Stimulated activated CD8-positive, alpha-beta memory T cell treated with anti-CD3 and anti-CD28 coated beads, Interleukin-12 subunit alpha, Interleukin-12 subunit beta, amount 100 ng/mL, for 24 hours (primary cell): ENCODE results near the gene OBSCN.
A peak's percentile ranks its signal among the peaks of the same experiment; 100 is the strongest.

ENCODE experiments used
- DNase-seq: peaks from one replicate; pipeline ENCODE4 v3.0.0-alpha.2; 2020; ENCODE audit errors: extremely low read depth

The OBSCN gene, protein sequence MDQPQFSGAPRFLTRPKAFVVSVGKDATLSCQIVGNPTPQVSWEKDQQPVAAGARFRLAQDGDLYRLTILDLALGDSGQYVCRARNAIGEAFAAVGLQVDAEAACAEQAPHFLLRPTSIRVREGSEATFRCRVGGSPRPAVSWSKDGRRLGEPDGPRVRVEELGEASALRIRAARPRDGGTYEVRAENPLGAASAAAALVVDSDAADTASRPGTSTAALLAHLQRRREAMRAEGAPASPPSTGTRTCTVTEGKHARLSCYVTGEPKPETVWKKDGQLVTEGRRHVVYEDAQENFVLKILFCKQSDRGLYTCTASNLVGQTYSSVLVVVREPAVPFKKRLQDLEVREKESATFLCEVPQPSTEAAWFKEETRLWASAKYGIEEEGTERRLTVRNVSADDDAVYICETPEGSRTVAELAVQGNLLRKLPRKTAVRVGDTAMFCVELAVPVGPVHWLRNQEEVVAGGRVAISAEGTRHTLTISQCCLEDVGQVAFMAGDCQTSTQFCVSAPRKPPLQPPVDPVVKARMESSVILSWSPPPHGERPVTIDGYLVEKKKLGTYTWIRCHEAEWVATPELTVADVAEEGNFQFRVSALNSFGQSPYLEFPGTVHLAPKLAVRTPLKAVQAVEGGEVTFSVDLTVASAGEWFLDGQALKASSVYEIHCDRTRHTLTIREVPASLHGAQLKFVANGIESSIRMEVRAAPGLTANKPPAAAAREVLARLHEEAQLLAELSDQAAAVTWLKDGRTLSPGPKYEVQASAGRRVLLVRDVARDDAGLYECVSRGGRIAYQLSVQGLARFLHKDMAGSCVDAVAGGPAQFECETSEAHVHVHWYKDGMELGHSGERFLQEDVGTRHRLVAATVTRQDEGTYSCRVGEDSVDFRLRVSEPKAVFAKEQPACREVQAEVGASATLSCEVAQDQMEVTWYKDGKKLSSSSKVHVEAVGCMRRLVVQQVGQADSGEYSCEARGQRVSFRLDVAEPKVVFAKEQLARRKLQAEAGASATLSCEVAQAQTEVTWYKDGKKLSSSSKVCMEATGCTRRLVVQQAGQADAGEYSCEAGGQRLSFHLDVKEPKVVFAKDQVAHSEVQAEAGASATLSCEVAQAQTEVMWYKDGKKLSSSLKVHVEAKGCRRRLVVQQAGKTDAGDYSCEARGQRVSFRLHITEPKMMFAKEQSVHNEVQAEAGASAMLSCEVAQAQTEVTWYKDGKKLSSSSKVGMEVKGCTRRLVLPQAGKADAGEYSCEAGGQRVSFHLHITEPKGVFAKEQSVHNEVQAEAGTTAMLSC (N-terminal part only)

DNA sequence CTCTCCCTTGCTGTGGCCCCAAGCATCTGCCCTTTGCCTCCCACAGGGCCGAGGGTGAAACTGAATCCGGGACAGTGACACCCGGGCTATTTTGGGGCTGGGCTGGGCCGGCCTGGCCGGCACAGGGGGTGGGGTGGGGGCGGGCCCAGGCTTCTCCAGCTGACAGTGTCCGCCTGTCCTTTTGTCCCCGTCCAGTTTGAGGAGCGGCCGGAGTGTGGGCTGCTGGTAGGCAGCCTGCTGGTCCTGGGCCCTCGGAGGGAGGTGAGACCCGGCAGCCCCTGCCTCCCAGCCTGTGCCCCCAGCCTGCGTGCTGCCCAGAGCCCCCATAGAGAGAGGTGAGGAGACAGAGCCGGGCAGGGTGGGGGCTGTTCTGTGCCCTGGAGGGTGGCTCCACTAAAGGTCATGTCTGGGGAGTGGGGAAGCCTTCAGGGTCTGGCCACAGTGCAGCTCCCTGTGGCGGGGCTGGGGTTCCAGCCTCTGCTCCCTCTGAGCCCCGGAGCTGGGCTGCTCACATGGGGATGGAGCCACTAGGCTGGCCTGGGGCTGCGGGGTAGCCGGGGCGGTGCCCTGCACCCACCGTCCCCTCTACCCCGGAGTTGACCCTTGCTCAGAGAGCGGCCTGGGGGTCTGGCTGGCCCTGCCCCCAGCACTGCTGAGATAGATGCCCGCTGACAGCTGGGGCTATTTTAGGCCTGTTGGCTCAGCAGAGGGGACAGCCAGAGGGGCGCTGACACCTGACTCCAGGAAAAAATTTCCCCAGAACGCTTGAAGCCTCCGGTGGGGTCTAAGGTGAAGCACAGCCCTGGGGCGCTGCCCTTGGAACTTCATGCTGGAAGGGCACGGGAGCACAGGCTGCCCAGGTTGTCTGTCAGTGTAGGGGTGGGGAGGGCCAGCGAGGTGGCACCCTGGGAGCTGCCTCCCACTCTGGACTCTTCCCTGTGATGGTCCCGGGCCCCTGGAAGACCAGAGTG lies at the start of gene OBSCN:
Gene OBSCN (plus strand): TSS at position 194 of the 971 bp plus-strand sequence. CDS start 3,740 bp downstream, outside the sequence.
- no peak for DNase-seq

DNA sequence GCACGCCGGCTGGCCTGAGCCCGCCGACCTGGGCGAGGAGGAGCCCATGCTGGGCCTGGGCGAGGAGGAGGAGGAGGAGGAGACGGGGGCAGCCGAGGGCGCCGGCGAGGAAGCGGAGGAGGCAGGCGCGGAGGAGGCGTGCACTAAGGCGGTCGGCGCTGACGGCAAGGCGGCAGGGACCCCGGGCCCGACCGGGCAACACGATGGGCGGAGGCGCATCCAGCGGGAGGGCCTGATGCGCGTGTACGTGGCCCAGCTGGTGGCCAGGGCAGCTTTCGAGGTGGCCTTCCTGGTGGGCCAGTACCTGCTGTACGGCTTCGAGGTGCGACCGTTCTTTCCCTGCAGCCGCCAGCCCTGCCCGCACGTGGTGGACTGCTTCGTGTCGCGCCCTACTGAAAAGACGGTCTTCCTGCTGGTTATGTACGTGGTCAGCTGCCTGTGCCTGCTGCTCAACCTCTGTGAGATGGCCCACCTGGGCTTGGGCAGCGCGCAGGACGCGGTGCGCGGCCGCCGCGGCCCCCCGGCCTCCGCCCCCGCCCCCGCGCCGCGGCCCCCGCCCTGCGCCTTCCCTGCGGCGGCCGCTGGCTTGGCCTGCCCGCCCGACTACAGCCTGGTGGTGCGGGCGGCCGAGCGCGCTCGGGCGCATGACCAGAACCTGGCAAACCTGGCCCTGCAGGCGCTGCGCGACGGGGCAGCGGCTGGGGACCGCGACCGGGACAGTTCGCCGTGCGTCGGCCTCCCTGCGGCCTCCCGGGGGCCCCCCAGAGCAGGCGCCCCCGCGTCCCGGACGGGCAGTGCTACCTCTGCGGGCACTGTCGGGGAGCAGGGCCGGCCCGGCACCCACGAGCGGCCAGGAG lies 49.5 kb upstream of the OBSCN start:
- no peak for DNase-seq

DNA sequence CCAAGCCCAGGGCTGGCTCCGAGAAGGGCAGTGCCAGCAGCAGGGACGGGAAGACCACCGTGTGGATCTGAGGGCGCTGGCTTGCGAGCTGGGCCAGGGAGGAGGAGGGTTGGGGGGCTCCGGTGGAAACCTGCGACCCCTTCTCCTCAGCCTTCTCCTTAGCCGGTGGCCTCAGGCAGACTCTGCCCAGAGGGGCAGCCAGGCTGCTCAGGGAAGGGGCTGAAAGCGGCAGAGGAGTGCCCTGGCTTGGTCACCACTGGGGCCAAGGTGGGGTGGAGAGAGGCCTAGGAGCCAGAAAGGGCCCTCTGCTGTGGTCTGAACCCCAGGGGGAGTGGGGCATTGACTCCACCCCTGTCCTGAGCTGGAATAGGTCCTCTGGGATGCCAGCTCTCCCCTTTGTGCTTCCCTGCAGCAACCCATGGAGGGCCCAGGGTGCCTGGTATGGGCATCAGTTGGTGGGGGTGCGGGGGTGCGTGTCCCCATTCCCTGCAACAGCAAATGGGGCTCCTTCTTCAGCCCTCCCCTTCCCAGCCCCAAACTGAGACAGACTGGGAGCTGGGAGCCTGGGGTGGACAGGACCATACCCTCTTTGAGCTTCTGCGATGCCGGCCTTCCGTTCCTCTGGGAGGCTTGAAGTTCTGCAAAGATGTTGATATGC lies 48.7 kb upstream of the OBSCN start:
- DNase-seq: no peak

DNA sequence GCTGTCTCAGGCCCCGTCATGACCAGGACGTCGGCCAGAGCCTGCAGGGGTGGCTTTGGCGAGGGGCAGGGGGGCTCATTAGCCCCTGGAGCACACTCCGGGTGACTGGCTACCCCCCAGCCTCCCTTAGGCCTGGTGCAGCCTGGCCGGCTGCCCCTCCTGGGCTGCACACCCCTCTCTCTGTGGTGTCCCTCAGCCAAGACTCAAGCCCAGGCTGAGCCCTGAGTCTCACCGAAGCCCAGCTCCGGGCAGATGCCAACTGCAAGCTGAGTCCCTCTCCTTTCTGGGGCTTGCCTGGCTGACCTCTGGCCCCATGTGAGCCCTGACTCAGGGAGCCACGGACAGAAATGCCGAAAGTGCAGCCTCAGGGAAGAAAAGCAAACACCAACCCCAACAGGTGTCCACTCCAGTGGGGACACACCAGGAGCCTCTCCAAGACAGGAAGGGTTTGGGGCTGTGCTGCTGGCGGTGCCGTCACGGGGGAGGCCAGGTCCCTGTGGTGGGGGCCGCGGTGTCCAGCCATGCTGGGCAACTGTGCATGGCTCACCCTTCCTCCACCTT lies 47.6 kb upstream of the OBSCN start:
- DNase-seq: no peak

DNA sequence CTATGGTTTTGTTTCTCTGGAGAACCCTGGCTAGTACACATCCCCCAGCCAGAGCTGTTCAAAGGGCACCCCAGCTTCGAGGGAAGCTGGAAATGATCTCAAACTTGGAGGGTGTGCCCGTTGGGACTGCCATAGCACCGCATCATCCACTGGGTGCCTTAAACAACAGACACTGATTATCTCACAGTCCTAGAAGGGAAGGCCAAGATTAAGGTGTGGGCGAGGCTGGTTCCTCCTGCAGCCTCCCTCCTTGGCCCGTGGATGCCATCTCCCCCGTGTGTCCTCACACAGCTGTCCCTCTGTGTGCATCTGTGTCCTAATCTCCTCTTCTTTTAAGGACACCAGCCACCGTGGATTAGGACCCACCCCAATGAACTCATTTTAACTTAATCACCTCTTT lies 46.5 kb upstream of the OBSCN start:
- no peak for DNase-seq

DNA sequence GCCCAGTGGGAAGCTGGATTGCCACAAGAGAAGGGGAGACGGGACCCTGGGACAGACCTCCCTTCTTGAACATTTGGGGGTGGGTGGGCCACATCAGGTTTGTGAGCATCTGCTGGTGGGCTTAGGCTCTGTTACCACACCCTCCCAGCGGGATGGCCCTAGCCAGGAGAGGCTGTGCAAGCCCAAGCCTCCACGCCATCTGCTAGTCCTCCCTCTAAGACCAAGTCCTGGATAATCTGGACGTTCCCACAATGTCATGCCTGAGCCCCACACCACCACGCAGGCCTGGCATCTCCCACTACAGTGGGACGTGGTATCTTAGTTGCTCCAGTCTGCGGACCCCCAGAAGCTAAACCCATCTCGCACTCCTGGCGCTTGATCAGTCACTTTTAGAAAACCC lies 46.0 kb upstream of the OBSCN start:
- no peak for DNase-seq

DNA sequence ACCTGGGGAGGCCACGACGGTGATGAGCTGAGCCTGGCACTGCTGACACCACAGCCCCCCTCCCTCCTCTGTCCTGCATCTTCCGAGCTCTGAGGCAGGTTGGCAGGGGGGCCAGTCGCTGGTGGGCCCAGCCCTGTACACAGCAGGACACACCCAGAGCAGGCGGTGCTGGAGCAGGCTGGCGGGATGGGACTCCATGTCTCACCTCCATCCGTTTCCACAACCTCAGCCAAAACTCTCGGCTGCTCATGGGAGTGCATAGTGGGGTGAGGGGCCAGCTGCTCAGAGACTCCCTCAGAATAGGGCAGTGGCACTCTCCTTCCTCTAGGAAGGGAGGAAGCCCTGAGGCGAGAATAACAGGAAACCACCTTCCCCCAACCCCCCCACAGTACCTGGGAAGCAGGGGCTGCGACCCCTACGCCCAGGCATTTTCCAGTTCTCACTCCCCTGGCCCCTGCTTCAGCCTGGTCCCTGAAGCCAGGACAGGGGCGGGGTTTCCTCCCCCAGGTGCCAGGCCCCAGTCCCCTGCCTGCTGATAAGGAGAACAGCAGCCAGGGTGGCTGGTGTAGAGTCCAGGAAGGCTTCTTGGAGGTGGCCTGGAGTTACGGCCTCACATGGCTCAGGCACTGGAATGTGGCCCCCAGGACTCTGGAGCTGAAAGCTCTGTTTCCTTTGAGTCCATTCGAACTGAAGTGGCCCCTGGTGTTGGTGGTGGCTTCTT lies 45.4 kb upstream of the OBSCN start:
- no peak for DNase-seq

DNA sequence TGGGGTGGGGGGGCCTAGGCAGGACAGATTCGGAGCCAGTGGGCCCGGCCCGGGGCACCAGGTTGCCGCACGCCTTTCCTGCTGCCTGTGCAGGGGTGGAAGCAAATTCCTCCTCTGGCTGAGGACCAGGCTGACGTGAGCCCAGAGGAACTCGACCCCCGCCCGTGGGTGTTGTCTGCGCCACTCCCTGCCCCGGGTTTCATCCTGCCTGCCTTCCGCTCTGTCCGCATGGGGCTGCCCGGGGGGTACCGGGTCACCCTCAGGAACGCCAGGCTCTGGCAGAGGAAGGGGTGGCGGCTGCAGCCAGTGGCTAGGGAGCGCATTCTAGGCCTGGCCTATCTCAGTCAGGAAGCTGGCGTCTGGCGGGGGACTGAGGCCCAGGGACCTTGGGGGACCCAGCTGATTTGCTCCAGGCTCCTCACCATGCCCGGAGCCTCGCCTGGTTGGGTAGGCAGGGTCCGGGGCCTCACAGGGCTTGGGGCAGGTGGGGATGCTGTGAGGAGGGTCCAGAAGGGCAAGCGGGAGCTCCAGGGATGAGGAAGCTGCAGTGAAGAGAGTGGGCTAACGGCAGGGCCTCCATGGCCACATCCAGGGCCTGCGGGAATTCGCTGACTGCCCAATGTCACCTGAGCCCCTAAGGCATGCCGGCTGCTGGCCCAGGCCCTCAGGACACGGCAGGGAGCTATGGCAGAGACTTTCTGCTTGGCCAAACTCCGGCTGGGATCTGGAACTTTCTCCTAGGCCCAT lies 44.7 kb upstream of the OBSCN start:
- DNase-seq: no peak

DNA sequence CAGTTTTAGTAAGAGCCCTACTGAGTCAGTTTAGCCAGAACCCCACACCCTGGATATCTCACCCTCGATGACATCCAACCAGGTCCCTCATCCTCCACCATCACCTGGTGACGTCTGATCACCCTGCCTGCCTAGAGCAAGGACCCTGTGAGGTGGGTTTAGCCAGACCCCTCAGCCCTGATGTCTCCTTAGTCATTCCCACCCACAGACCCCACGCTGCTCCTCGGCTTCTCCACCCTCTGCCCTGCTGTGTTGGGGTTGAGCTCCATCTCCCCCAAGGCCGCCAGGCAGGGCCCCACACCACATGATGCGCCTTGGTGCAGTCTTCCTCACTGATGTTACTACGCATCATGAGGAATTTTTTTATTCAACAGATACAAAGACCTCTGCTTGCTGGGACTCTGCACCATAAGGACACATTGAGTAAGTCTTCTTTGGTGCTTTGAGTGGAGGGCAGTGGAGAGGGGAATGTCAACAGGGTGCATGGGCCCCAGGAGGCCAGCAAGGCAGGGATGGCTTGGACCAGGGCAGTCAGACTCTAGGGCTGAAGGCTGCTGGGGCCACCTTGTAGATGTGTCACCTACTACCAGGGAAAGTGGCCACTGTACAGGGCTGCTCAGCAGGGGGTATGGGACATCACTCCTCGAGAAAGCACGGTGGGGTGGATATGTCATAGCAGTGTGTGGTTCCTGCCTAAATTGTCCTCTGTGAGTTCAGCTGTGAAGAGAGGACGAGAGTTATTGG lies 43.9 kb upstream of the OBSCN start:
- DNase-seq: no peak

DNA sequence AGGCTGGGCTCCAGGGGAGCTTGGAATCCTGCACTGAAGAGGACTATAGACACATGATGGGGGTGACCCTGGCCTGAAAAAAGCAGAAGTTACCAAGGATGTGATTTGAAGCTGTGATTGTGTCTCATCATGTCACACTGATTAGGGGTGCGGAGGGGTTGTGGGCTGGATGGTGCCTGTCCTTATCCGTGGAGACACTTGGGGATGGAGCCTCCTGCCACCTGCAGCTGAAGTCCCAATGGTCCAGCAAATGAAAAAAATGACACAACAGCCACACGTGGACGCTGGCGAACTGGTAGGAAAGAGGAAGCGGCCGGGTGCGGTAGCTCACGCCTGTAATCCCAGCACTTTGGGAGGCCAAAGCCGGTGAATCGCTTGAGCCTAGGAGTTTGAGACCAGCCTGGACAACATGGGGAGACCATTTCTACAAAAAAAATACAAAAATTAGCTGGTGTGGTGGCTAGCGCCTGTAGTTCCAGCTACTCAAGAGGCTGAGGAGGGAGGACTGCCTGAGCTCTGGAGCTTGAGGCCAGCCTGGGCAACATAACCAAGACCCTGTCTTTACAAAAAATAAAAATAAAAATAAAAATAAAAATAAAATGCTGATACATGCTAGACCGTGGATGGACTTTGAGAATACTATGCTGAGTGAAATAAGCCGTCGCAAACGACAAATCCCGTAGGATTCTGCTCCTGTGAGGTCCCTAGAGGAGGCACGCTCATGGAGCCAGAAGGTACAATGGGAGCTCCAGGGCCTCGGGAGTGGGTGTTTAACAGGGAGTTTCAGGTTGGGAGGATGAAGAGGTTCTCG lies 43.1 kb upstream of the OBSCN start:
- DNase-seq: no peak

DNA sequence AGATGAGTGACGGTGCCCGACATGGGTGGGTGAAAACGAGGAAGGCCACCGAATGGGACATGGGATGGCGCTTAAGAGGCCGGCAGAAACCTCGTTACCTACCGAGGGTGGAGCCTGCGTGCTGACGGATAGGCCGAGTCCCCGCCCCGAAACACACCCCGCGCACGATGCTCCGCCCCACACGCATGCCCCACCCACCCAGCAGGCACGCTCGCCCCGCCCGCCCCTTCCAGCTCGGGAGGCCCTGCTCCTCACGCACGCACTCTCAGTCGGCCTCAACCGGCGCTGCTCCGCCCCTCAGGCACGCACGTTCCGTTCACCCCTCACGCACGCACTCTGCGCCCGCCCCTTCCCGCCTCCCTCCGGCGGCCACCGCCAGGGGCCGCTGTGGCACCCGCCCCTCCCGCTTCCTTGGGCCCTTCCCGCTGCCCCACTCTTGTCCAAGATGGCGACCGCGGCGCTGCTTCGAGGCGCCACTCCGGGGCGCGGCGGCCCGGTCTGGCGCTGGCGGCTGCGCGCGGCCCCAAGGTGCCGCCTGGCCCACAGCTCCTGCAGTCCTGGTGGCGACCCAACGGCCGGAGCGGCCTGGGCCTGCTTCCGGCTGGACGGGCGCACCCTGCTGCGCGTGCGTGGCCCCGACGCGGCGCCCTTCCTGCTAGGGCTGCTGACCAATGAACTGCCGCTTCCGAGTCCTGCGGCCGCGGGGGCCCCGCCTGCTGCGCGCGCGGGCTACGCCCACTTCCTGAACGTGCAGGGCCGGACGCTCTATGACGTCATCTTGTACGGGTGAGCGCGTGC lies 42.3 kb upstream of the OBSCN start, which contains the start of gene IBA57:
Gene IBA57 (plus strand): TSS at position 433 of the 798 bp plus-strand sequence. CDS start 13 bp downstream, at position 446.
- peak; percentile 97 for DNase-seq

DNA sequence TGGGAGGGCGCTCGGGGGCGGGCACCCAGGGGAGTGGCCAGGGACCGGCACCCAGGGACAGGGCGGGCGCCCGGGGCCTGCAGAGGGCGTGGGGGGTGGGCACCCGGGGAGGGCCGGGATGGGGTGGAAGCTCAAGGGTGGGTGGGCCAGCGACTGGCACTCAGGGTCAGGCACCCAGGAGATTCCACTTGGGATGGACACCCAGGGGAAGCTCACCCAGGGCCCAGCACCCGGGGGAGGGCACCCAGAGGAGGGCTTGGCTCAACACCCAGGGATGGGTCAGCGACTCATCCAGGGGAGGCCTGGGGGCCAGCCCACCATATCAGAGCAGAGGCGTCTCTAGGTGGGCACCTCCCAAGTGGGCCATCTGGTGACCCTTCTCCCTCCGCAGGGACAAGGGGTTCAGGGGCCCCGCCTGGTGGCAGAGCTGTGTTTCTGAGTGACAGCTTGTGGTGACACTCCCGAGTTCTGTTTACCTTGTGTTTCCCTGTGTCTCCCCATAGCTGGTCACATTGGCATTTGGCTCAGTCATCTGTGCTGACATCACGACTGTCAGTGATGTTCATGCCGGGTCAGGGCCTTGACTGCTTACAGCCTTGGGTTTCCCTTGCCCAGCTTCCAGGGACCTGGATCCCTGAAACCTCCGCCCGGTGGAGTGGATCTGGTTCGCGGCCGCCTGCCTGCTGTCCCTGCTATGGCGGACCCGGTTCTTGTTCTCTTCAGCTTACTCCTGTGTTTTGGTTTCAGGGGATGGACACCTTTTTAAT lies 41.5 kb upstream of the OBSCN start:
- DNase-seq: no peak

DNA sequence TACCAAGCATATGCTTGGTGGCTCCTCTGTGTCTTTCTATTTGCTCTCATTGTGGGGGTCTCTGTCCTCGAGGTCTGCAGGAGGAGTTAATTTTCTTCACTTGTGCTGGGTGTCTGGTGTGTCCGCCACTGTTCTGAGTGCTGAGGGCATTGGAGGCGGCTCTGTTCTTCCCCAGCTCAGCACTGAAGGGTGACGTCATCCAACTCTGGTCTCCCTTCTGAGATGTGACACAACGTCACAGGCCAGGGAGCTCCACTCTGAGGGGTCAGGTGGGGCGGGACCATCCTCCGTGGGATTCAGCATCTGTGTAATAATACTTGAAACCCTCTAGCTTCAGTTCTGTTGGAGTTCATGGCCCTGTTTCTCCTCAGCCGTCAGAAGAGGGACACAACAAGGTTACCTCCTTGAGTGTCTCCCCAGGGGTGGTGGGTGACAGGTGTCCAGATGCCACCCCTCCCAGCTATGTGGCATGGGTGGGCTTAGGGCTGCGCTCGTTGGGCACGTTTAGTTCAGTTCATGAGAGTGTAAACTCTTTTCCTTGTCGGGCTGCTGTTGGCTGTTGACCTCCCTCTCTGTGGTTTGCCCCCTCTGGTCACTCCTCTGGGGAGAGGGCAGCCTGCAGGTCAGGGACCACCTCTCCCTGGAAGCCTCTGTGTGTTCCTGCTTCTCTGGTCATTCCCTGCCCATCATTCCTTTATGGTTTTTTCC lies 39.1 kb upstream of the OBSCN start:
- DNase-seq: no peak

DNA sequence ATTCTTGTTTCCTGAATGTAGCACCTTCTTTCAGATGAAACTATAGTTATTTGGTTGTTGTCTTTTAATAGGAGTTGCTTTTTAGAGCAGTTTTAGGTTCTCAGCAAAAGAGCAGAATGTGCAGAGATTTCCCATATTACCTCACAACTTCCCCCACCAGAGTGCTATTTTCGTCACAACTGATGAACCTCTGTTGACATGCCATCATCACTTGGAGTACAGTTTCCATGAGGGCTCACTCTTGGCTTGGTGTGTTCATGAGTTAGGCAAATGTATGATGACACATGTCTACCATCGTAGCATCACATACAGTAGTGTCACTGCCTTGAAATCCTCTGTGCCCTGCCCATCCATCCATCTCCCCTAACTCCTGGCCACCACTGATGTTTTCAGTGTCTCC lies 38.5 kb upstream of the OBSCN start:
- DNase-seq: no peak
